Measurements from ENCODE around the gene SLCO3A1.

SLCO3A1 gene

GRCh38 chr15:92044203-92044909 is 190.8 kb downstream of the SLCO3A1 start:
- Histone ChIP-seq H3K27me3 (ENCODE audit: insufficient read depth, poor library complexity, severe bottlenecking) (no peaks in the 10 kb centered on the region), H3K4me3 (replicated peaks; ENCODE audit: insufficient read depth, low read length) (no peak overlapping the region), H3K27ac (replicated peaks) (no peak overlapping the region)
- peak in 1 of 2 experiments; percentile 8 for DNase-seq (ENCODE audit: low read depth in 1 of 2, low spot score in 1 of 2)
- TF ChIP-seq GABPA (IDR thresholded peaks at IDR 0.05; ENCODE audit: low read depth) (no peak), SPI1 (IDR thresholded peaks at IDR 0.05; ENCODE audit: borderline replicate concordance, low read depth) (peak; percentile 17; the same call in 1 of the 2 replicates), CTCF (IDR thresholded peaks at IDR 0.05; ENCODE audit: insufficient read depth, low read length) (no peak)

GRCh38 chr15:92047900-92048299 is 194.4 kb downstream of the SLCO3A1 start:
- H3K27me3 ChIP-seq (ENCODE audit: insufficient read depth, poor library complexity, severe bottlenecking): no peaks in the 10 kb centered on the region
- TF ChIP-seq REST (IDR thresholded peaks at IDR 0.05; ENCODE audit: insufficient replicate concordance, low read depth): no peak
- no peak for TF ChIP-seq GABPA (IDR thresholded peaks at IDR 0.05; ENCODE audit: low read depth)
- TF ChIP-seq CTCF (IDR thresholded peaks at IDR 0.05; ENCODE audit: insufficient read depth, low read length): no peak
- TF ChIP-seq SPI1 (IDR thresholded peaks at IDR 0.05; ENCODE audit: borderline replicate concordance, low read depth): no peak
- no peak for TF ChIP-seq POLR2AphosphoS5 (IDR thresholded peaks at IDR 0.05; ENCODE audit: low read depth)
- H3K4me3 ChIP-seq (replicated peaks; ENCODE audit: insufficient read depth, low read length): no peak overlapping the region
- H3K27ac ChIP-seq (replicated peaks): no peak overlapping the region
- DNase-seq (ENCODE audit: low read depth in 1 of 2, low spot score in 1 of 2): no peak

GRCh38 chr15:92048739-92049138 is 195.2 kb downstream of the SLCO3A1 start:
- H3K4me3 ChIP-seq (replicated peaks; ENCODE audit: insufficient read depth, low read length): no peak overlapping the region
- no peak for DNase-seq (ENCODE audit: low read depth in 1 of 2, low spot score in 1 of 2)
- no peak for TF ChIP-seq POLR2AphosphoS5 (IDR thresholded peaks at IDR 0.05; ENCODE audit: low read depth)
- TF ChIP-seq SPI1 (IDR thresholded peaks at IDR 0.05; ENCODE audit: borderline replicate concordance, low read depth): no peak
- TF ChIP-seq CTCF (IDR thresholded peaks at IDR 0.05; ENCODE audit: insufficient read depth, low read length): no peak
- TF ChIP-seq GABPA (IDR thresholded peaks at IDR 0.05; ENCODE audit: low read depth): no peak
- no peak for TF ChIP-seq REST (IDR thresholded peaks at IDR 0.05; ENCODE audit: insufficient replicate concordance, low read depth)

More at GRCh38 chr15:92048739-92049138, 195.2 kb downstream of the SLCO3A1 start:
- Histone ChIP-seq H3K27me3 (ENCODE audit: insufficient read depth, poor library complexity, severe bottlenecking) (no peaks in the 10 kb centered on the region), H3K27ac (replicated peaks) (no peak overlapping the region)

All from HL-60 (cell line).